H9 (cell line): ENCODE data around the gene SPRR2D. TPM values are rescaled to one million over a fixed set of nuclear protein-coding genes. Genes with fewer than 3 reads are reported as not detected.

Experiments
- DNase-seq: peaks from one replicate; pipeline ENCODE4 v3.0.0-alpha.2; 2017
- H2AFZ ChIP-seq: one replicate; pipeline ENCODE4 v1.6.1; 2013; ENCODE audit warnings: mild to moderate bottlenecking, low read length, control low read depth, moderate library complexity
- H2AK5ac ChIP-seq: 2 replicates; pipeline ENCODE4 v1.6.1; 2013; ENCODE audit warnings: low read length, control low read depth, mixed read lengths; ENCODE audit not compliant: insufficient read length
- H2BK120ac ChIP-seq: one replicate; pipeline ENCODE4 v1.6.1; 2013; ENCODE audit warnings: low read depth, mild to moderate bottlenecking, low read length, control low read depth, inconsistent platforms; ENCODE audit not compliant: poor library complexity, severe bottlenecking
- H2BK12ac ChIP-seq: 2 replicates; pipeline ENCODE4 v1.6.1; 2013; ENCODE audit warnings: low read length, control low read depth, mixed read lengths, low read depth; ENCODE audit not compliant: insufficient read length
- H2BK15ac ChIP-seq: 2 replicates; pipeline ENCODE4 v1.6.1; 2013; ENCODE audit warnings: low read depth, low read length, control low read depth
- H2BK20ac ChIP-seq: one replicate; pipeline ENCODE4 v1.6.1; 2013; ENCODE audit warnings: low read depth, mild to moderate bottlenecking, low read length, control low read depth, inconsistent platforms; ENCODE audit not compliant: poor library complexity, severe bottlenecking
- H2BK5ac ChIP-seq: 2 replicates; pipeline ENCODE4 v1.6.1; 2013; ENCODE audit warnings: low read length, control low read depth, mixed read lengths; ENCODE audit not compliant: insufficient read length
- H3K14ac ChIP-seq: 2 replicates; pipeline ENCODE4 v1.6.1; 2013; ENCODE audit warnings: low read length, control low read depth; ENCODE audit not compliant: insufficient read depth
- H3K18ac ChIP-seq: 2 replicates; pipeline ENCODE4 v1.6.1; 2013; ENCODE audit warnings: low read depth, mild to moderate bottlenecking, mixed read lengths, low read length, control low read depth; ENCODE audit not compliant: insufficient read length
- H3K23ac ChIP-seq: 2 replicates; pipeline ENCODE4 v1.6.1; 2013; ENCODE audit warnings: low read length, control low read depth, mixed read lengths, low read depth; ENCODE audit not compliant: insufficient read length
- H3K23me2 ChIP-seq: 2 replicates; pipeline ENCODE4 v1.6.1; 2013; ENCODE audit warnings: low read depth, mild to moderate bottlenecking, mixed read lengths, low read length, control low read depth; ENCODE audit not compliant: insufficient read length, poor library complexity, severe bottlenecking
- H3K27ac ChIP-seq: 2 replicates; pipeline ENCODE4 v1.5.1; 2013; ENCODE audit warnings: low read length, control low read depth, mixed read lengths, low read depth; ENCODE audit not compliant: insufficient read length
- H3K27me3 ChIP-seq: 2 replicates; pipeline ENCODE4 v1.6.1; 2013; ENCODE audit warnings: low read length, control low read depth, inconsistent platforms; ENCODE audit not compliant: insufficient read depth
- H3K4ac ChIP-seq: 2 replicates; pipeline ENCODE4 v1.6.1; 2013; ENCODE audit warnings: low read depth, mild to moderate bottlenecking, control low read depth, inconsistent platforms, low read length, moderate library complexity
- H3K4me1 ChIP-seq: 2 replicates; pipeline ENCODE4 v1.6.1; 2013; ENCODE audit warnings: low read length, control low read depth, inconsistent platforms; ENCODE audit not compliant: insufficient read depth
- H3K4me2 ChIP-seq: 2 replicates; pipeline ENCODE4 v1.6.1; 2013; ENCODE audit warnings: low read length, control low read depth, mixed read lengths; ENCODE audit not compliant: insufficient read length, insufficient read depth
- H3K56ac ChIP-seq: 2 replicates; pipeline ENCODE4 v1.6.1; 2013; ENCODE audit warnings: low read depth, mild to moderate bottlenecking, mixed read lengths, low read length, control low read depth; ENCODE audit not compliant: insufficient read length
- H3K79me1 ChIP-seq: 2 replicates; pipeline ENCODE4 v1.6.1; 2013; ENCODE audit warnings: low read depth, mild to moderate bottlenecking, moderate library complexity, low read length, control low read depth, inconsistent platforms; ENCODE audit not compliant: insufficient read depth, poor library complexity, severe bottlenecking
- H3K79me2 ChIP-seq: 2 replicates; pipeline ENCODE4 v1.6.1; 2013; ENCODE audit warnings: low read length, control low read depth, inconsistent platforms; ENCODE audit not compliant: insufficient read depth
- H3K9ac ChIP-seq: 2 replicates; pipeline ENCODE4 v1.6.1; 2013; ENCODE audit warnings: low read length, control low read depth, mixed read lengths; ENCODE audit not compliant: insufficient read length; ENCODE audit errors: extremely low read depth
- H3K9me3 ChIP-seq: one replicate; pipeline ENCODE4 v1.6.1; 2013; ENCODE audit warnings: low read depth, low read length, inconsistent platforms; ENCODE audit not compliant: control insufficient read depth
- H3T11ph ChIP-seq: one replicate; pipeline ENCODE4 v1.6.1; 2013; ENCODE audit warnings: mild to moderate bottlenecking, low read length, control low read depth, inconsistent platforms
- H4K20me1 ChIP-seq: one replicate; pipeline ENCODE4 v1.6.1; 2013; ENCODE audit not compliant: control insufficient read depth, insufficient read length, insufficient read depth
- H4K5ac ChIP-seq: 2 replicates; pipeline ENCODE4 v1.6.1; 2013; ENCODE audit warnings: low read depth, mild to moderate bottlenecking, mixed read lengths, low read length, control low read depth; ENCODE audit not compliant: insufficient read length
- H4K8ac ChIP-seq: replicated peaks from 2 replicates; pipeline ENCODE4 v1.6.1; 2013; ENCODE audit warnings: low read length, control low read depth, mixed read lengths, low read depth; ENCODE audit not compliant: insufficient read length
- H4K91ac ChIP-seq: 2 replicates; pipeline ENCODE4 v1.6.1; 2013; ENCODE audit warnings: low read depth, mild to moderate bottlenecking, moderate library complexity, mixed read lengths, low read length, control low read depth; ENCODE audit not compliant: insufficient read length
- H3K27ac Mint-ChIP-seq, 3 experiments: 2 replicates in 2 of 3; 3 replicates in 1 of 3; pipeline ENCODE4 v1.8.0; 2020 to 2021; ENCODE audit warnings: mixed read lengths in 3 of 3, mild to moderate bottlenecking in 1 of 3, moderate library complexity in 1 of 3
- H3K27me3 Mint-ChIP-seq: 2 replicates; pipeline ENCODE4 v1.8.0; 2021; ENCODE audit warnings: low read depth, mild to moderate bottlenecking, moderate library complexity, mixed read lengths
- H3K36me3 Mint-ChIP-seq, 3 experiments: 2 replicates in 2 of 3; 3 replicates in 1 of 3; pipeline ENCODE4 v1.8.0; 2020 to 2021; ENCODE audit warnings: low read depth in 3 of 3, mixed read lengths in 3 of 3; ENCODE audit not compliant: insufficient read depth in 1 of 3
- H3K4me1 Mint-ChIP-seq, 2 experiments: 2 replicates each; pipeline ENCODE4 v1.8.0; 2020; ENCODE audit warnings: mixed read lengths in 2 of 2
- H3K4me3 Mint-ChIP-seq, 2 experiments: 2 replicates in 1 of 2; 3 replicates in 1 of 2; pipeline ENCODE4 v1.8.0; 2020 to 2021; ENCODE audit warnings: mild to moderate bottlenecking in 2 of 2, mixed read lengths in 2 of 2, moderate library complexity in 1 of 2
- H3K9me3 Mint-ChIP-seq, 2 experiments: 2 replicates in 1 of 2; 3 replicates in 1 of 2; pipeline ENCODE4 v1.8.0; 2020; ENCODE audit warnings: mild to moderate bottlenecking in 2 of 2, mixed read lengths in 2 of 2, moderate library complexity in 1 of 2
- WGBS: extraction: QIAGEN DNeasy Blood & Tissue Kit; methylation state at CpG from one replicate; pipeline ENCODE4 v1.1.7; 2013; ENCODE audit warnings: missing lambda C conversion rate, low lambda C conversion rate, mixed read lengths; ENCODE audit not compliant: insufficient read length; ENCODE audit errors: extremely low coverage; 5-methylcytosine and 5-hydroxymethylcytosine counted together
- total RNA-seq: library from RNA; stranded (reverse); gene quantifications from 2 replicates; pipeline ENCODE4 v1.2.1, GENCODE V29; 2021
- TF ChIP-seq, protein P1 (sequence below): fragments of 200-600 bp; sonication (generic); conservative IDR thresholded peaks from 3 replicates; pipeline ENCODE4 v1.8.0; 2021; ENCODE audit warnings: antibody characterized with exemption, mild to moderate bottlenecking

The SPRR2D gene
- total RNA-seq, 1 experiment from 2014 or later = not detected

DNA sequence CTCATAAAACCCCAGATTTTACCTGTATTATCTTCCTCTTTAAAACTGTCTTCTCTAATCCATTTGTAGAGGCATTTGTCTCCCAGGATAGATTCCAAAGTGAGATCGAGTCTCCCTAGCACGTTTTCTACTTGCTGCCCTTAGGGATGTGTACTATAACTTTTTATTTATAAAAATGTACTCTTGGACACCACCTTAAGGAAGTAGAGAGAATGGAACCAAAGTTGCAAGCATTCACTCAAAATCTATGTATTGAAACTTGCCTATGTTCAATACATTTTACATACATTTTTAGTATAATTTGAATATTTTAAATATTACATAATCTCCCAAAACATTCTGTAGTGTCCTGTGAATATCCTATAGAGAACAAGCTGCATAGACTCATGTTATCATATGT lies 17.2 kb upstream of the SPRR2D start:
- Mint-ChIP-seq H3K9me3 (peaks cover 0 to 1% of the 10 kb centered on the region in 2 experiments; a peak in 3 of 5 replicates), H3K4me1 (peaks cover 0 to 2% of the 10 kb centered on the region in 2 experiments; a peak in 1 of 4 replicates), H3K36me3 (no peaks in the 10 kb centered on the region), H3K27me3 (peaks cover 1% of the 10 kb centered on the region; the same call in 1 of the 2 replicates), H3K4me3 (no peak overlapping the region), H3K27ac (no peak overlapping the region)
- H3K4me1 ChIP-seq = no peaks in the 10 kb centered on the region
- H3T11ph ChIP-seq = no peak overlapping the region
- no peaks in the 10 kb centered on the region for H4K20me1 ChIP-seq
- no peak overlapping the region for H2BK12ac ChIP-seq
- no peak overlapping the region for H3K18ac ChIP-seq
- no peak overlapping the region for H2BK5ac ChIP-seq
- no peaks in the 10 kb centered on the region for H3K9me3 ChIP-seq
- no peak overlapping the region for H3K14ac ChIP-seq
- H3K27me3 ChIP-seq = no peaks in the 10 kb centered on the region
- no peak overlapping the region for H4K5ac ChIP-seq
- no peak overlapping the region for H2BK120ac ChIP-seq
- no peak overlapping the region for H2AK5ac ChIP-seq
- H3K4ac ChIP-seq = no peak overlapping the region
- H4K8ac ChIP-seq = no peak overlapping the region
- TF ChIP-seq, protein P1, sequence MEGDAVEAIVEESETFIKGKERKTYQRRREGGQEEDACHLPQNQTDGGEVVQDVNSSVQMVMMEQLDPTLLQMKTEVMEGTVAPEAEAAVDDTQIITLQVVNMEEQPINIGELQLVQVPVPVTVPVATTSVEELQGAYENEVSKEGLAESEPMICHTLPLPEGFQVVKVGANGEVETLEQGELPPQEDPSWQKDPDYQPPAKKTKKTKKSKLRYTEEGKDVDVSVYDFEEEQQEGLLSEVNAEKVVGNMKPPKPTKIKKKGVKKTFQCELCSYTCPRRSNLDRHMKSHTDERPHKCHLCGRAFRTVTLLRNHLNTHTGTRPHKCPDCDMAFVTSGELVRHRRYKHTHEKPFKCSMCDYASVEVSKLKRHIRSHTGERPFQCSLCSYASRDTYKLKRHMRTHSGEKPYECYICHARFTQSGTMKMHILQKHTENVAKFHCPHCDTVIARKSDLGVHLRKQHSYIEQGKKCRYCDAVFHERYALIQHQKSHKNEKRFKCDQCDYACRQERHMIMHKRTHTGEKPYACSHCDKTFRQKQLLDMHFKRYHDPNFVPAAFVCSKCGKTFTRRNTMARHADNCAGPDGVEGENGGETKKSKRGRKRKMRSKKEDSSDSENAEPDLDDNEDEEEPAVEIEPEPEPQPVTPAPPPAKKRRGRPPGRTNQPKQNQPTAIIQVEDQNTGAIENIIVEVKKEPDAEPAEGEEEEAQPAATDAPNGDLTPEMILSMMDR = no peak
- no peak for DNase-seq
- no CpG with 5 or more reads among the region's 2 CpGs for WGBS
- H3K23ac ChIP-seq = no peak overlapping the region
- H2AFZ ChIP-seq = no peak overlapping the region
- no peak overlapping the region for H3K4me2 ChIP-seq
- no peaks in the 10 kb centered on the region for H3K23me2 ChIP-seq
- H2BK20ac ChIP-seq = no peak overlapping the region
- no peaks in the 10 kb centered on the region for H3K79me1 ChIP-seq
- no peak overlapping the region for H3K9ac ChIP-seq
- no peak overlapping the region for H3K27ac ChIP-seq
- H3K79me2 ChIP-seq = no peaks in the 10 kb centered on the region
- H3K56ac ChIP-seq = no peak overlapping the region
- H4K91ac ChIP-seq = no peak overlapping the region
- no peak overlapping the region for H2BK15ac ChIP-seq
